T-helper 1 cell (primary cell): ENCODE results near the gene ARMH1.

ENCODE experiments used
- DNase-seq, 5 donors: peaks; one replicate each; pipeline ENCODE4 v3.0.0-alpha.2; 2012 to 2020
- total RNA-seq, 4 donors: gene quantifications; one replicate each; lab custom pipeline; 2026; lab: John Stamatoyannopoulos, UW

Gene ARMH1
- total RNA-seq = 20.2 to 33.4 (median 25.0) reads per million in 4 donors

DNA sequence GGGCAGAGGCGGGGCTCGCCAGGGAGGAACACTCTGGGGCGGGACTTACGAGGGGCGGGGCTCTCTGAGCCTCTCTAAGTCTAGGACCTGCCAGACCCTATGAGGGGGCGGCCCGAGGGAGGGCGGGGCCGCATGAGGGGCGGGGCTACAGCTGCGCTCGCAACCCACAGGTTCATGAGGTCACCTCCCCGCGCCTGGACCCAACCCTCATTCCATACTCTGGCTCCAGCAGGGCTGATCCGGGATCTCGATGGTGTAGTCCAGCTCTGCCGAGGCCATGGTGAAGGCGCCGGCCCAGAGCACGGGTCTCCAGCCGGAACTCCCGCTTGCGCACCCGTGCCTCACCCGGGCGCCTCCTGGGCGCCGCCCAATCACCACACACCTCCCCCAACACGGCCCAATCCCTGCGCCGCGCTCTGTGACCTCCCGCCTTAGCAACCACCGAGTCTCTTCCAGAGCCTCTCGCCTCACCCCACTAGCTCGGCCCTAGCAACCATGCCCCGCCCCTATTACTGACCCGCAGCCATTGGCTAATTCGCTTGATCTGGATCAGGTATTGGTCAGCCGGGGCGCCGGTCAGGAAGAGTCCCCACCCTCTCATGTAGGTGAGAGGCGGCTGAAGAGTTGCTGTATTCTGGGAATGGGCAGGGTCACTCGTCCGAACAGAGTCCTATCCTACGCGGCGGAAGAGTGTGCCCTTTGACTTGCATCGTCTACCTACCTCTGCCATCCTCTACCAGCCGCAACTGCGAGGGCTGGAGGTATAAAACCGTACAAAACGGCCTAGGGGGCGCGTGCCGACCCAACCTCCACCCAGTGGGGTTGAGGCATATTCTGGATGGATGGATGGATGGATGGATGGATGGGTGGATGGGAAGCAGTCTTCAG lies at the start of gene ARMH1, which contains the start of gene TMEM53:
ARMH1 (plus strand) TSS at position 602 of the 888 bp plus-strand sequence. CDS start 14,984 bp downstream, outside the sequence.
TMEM53 (minus strand) TSS at position 369 of the 888 bp plus-strand sequence; CDS start at position 279, 90 bp downstream.
- DNase-seq = peak; percentile 88 to 99 (median 93)

DNA sequence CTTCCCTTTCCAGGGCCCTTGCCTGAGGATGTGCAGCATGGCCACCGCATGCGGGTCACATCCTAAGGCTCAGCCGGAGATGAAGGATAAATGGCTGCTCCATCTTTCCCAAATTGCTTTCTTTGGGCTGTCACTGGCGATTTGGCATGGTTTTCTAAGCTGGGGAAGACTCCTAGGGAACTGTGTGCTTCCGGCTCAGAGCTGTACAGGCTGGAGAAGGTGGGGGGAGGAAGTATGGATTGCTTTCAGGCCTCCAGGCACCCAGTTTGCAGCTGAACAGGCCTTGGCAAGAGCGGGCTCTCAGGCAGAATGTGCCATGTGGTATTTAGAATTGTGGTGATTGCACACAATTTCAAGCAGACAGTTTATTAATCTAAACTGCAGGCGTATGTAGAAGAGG lies 49.2 kb upstream of the ARMH1 start:
- no peak for DNase-seq

DNA sequence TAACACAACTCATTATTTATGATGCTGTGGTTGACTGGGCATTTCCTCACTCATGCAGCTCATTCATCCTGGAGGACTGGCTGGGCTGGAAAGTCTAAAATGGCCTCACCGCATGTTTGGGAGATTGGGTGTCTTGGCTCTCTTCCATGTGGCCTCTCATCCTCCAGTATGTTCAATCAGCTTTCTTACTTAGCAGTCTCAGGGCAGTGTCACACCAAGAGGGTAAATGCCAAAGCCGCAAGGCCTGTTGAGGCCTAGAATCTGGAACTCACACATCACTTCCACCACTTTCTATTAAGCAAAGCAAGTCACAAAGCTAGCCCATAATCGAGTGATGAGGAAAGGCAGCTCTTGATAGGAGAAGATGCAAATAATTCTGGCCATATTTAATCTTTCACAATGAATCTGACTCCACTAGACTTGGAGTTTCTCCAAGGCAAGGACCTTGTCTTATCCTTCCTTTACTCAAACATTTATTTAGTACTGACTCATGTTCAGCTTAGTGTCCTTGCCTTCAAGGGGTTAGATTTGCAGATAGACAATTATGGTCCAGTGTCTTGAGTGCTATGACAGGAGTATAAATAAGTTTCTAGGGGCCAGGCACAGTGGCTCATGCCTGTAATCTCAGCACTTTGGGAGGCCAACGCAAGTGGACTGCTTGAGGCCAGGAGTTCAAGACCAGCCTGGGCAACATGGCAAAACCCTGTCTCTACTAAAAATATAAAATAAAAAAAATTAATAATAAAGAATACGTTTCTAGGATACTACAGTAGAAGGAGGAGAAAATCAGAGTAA lies 45.4 kb upstream of the ARMH1 start:
- DNase-seq = no peak

DNA sequence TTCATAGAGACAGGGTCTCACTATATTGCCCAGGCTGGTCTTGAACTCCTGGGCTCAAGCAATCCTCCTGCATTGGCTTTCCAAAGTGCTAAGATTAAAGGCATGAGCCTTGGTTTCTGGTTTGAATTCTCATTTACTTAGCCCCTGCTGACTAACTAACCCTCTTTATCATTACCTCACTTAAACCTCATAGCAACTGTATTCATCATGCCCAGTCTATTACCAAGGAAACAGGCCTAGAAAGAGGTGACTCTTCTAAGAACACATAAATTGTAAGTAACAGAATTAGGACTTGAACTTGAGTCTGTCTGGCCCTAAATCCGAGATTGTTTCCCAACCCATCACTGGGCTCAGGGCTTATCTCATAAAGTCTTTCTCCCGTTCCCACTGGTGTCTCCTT lies 44.4 kb upstream of the ARMH1 start:
- DNase-seq = no peak

DNA sequence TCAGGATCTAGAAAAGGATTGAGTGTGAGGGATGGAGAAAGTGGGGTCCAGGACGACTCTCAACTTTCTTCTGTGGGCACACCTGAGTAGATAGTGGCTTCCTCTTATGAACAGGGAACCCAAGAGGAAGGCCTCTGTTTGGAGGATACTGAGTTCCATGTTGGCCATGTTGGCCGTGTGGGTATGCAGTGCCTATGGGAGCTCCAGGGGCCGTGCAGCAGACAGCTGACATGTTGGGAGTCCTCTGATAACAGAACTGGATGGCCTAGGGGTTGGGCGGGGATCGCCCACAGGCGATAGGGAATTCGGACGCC lies 43.2 kb upstream of the ARMH1 start:
- no peak for DNase-seq

DNA sequence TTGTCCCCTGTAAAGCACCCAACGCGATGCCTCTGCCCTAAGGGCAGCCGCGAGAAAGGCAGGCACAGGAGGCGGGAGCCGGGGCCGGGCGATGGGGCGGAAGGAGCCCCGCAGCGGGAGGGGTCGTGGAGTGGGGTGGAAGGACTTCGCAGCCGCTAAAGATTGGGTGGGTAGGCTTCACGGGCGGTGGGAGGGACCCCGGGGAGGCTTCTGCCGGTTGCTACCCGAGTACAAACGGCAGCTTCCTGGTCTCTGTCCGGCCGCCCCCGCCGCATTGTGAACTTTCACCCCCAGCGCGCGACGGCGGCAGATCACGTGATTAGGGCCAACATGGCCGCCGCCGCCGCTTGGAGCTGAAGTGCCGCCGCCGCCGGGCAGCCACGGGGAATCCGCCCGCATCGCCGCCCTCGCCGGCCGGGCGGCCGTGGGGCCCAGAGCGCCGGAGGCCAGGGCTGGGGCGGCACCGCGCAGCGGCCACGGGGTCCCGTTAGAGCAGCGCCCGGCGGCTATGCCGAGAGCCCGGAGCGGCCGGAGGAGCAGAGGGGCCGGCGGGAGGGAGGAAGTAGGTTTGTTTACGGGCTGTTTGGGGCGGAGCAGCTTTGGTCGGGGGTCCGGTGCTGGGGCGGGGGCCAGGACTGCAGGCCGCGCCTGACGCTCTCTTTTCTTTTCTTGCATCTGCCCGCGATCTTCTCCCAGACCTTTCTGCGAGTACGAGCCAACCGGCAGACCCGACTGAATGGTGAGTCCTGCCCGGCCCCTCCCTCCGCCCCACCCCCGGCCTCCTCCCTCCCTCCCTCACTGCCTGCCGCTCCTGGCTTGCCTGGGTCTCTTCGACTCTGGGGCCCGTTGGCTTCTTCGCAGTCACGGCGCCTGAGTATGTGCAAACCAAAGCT lies 42.6 kb upstream of the ARMH1 start:
- peak; percentile 75 to 91 (median 84) for DNase-seq

DNA sequence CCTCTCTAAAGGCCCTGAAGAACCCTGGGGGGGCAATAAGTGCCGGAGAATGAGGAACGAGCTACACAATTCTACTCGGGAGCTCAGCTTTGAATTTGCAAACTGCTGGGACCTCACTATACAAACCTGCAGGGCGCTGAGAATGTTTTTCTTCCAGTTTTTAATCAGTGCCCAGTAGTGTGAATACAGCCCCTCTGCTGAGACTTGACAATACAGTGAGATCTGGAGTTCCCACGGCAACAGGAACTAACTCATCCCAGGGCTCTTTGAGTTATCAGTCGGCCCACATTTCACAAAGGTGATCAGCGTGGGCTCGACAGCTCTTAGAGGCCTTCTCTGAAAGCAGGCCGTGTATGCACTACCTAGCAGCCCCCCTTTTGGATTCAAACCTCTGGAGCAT lies 41.9 kb upstream of the ARMH1 start:
- no peak for DNase-seq

DNA sequence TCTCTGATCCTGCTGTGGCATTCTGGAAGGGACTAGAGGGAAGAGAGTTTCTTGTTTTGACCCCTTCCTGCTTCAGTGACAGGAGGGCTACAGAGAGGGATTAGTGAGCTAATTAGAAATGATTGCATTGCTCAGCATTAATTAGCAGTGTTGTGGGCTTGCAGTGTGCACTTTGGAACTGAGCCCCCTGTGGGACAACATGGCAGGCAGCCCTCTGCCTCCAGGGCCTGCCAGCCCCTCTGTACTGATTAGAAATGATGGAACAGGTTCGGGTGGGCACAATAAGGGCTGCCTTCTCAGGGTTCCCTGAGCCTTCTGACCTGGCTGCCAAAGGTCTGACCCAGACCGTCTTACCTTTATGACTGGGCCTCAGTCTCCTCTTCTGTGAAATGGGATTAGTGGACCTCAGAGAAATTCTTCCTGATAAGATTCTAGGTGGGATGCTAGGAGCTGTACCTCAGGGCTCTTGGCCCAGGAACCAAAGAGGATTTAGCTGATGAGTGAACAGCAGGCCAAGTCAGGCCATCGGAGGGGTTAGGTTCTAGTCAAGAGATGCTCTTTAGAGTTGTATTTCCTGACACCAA lies 39.8 kb upstream of the ARMH1 start:
- DNase-seq = no peak

DNA sequence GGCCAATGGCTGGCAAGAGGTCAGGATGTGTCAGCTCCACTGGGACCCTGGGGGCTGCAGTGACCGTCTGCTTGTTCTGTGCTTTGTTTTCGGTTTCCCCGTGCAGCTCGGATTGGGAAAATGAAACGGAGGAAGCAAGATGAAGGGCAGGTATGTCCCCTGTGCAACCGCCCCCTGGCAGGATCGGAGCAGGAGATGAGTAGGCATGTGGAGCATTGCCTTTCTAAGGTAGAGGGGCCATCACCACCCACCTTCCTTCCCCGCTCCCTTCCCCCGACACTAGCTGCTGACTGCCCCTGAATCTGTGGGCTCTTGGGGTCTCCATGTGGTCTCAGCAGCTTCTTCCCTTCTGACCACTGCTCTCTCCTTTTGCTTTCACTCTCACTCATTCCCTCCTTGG lies 39.1 kb upstream of the ARMH1 start:
- no peak for DNase-seq

DNA sequence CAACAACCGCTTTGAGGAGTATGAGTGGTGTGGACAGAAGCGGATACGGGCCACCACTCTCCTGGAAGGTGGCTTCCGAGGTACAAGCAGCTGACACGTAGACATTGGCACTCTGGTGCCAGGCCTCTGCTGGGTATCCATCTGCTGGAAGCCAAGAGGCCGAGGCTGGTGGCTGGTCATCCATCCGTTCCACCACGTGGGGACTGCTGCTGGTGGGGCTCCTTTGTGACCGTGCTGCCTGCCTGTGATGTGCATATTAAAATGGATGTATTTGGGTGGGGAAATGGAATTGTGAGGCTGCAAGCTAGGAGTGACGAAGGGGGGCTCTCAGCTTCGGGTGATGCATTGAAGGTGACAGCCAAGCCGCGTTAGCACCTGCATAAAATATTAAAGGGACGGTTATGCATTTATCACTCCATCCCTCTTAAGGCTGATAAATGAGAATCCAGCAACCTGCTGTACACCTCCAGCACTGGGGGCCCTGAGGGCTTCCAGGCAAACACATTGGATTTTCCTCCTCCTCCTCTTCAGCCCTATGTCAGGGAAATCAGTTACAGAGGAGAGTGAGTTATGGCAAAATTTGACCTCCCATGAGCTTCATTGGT lies 38.3 kb upstream of the ARMH1 start:
- no peak for DNase-seq

DNA sequence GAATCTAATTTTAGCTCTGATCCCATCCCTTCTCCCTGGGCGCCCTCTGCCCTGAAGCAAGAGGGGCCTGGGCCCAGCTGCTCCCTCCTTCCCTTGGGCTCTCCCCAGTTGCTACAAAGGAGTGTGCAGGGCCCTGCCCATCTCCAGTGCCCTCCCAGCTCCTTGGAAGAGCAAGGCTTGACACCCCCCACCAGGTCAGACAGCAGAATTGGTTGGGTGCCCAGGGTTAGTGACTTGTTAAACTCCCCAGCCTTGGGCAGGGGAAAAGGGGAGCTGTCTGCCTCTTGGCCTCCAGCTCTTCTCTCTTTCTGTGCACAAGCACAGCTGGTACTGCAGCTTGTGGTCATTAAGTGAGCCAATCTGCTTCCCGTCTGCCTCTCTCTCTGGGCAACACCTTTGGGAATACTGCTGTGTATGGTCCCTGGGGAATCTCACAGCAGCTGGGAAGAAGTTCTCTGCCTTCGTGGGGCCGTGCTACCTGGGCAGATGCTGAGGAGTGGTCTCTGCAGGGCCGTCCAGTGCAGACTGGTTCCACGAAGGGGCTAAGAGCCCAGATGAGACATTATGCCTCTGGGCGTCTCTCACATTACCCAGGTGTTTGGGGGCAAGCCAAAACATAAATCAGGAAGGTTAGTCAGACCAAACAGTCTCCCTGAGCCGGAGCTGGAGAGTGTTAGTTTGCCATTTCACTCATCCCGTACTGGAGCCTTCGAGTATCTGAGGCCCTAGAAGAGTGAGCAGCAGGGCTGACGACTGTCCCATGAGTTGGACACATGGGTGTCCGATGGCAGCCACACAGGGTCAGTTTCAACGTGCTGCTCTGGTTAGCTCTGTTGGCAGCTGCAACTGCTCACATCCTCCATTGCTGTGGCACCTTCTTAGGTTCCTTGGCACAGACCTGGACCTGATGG lies 37.6 kb upstream of the ARMH1 start:
- no peak for DNase-seq

DNA sequence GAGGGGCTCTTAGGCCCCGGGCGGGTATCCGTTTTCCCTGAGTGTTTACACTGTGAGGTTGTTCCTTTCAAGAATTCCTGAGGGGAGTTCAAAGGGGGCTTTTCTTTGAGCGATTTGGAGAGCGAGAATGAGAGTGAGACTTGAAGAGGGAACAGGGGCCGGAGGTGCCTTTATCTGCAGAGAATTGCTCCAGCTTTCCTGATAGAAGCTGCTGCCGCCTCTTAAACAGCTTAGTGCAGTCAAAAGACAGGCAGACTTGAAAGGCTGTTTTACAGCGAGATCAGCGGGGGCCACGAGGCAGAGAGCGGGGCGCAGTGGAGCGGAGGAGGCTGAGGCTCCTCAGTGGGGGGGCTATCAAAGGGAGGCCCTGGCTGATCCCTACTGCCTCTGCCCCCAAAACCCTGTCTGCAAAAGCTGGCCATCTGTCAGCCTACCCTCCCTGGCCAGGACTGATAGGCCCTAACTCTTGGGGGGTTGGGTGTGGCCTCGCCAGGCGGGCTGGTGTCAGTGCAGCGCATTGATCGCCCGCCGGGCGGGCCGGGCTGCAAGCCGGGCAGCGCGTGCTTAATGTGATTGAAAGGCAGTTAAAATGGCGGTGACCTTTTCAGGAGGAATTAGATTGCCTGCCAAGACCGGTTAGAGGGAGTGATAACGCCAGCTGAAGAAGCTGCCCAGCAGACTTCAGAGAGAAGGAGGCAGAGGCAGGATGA lies 36.7 kb upstream of the ARMH1 start:
- DNase-seq = no peak

DNA sequence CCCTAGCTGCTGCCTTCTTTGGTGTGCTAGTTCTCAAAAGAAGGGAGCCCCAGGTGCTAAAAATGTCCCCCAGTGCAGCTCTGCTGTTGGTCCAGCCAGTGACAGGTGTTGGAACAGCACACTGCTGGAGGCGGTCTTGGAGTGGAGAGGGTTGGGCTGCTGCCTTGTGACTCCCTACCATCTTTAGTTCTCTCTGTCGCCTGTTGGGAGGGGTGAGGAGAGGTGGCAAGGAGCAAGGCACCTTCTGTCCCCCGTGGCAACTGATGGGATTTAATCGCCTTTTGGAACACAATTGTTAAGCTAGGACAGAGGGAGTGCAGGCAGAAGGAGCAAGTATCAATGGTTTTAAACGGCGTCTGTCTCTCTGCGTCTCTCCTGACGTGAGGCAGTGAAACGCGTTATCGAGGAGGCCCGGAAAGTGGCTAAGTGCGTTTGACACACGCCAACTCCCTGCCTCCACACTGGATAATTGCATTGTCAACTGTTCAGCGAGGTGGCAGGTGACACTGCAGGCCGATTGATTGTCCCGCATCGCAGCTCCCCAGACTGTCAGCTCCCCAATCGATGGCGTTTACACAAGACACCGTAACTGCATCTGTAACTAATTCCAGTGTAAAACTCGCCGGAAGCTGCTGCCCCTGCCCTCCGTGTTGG lies 34.2 kb upstream of the ARMH1 start:
- no peak for DNase-seq

DNA sequence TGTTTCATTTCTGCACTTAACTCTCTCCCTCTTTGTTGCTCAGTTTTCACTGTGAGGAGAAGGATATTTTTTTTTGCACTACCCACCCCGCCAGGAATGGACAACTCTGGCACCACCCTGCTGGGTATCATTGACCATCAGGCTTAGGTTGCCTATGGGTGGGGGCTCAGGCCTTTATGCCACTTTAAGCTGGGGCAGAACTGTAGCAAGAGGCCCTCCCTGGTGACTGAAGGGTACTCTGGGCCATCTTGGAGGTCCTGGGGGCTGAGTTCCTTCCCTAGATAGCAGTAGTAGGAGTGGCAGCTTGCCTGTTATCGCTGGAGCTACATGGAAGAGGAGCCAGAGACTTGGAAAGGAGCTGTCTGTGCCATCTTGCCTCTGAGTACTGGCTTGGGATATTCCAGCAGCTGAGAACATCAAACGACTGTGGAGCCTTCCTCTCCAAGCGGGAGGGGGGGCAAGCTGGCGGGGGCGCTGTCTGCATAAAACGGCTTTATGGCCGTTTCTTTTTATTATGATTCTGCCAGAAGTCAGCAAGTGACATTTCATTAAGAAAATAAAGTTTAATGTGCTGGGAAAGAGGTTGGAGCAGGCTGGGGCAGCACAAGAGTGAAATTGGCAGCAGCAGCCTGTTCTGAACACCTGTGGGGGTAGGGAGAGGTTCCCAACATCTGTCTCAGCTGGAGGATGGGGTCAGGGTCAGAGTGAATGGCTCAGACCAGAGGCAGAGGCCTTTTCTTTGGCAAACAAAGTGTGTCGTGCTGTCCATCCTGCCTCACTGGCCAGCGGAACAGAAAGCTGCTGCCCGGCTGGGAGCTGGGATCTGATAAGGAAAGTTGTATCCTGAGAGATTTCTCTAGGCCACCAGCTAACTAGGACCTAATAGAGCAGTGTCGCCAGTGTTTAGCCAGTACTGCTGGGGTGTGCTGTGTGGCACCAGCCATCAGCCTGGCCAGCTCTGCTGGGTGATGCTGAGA lies 33.1 kb upstream of the ARMH1 start:
- DNase-seq = no peak

DNA sequence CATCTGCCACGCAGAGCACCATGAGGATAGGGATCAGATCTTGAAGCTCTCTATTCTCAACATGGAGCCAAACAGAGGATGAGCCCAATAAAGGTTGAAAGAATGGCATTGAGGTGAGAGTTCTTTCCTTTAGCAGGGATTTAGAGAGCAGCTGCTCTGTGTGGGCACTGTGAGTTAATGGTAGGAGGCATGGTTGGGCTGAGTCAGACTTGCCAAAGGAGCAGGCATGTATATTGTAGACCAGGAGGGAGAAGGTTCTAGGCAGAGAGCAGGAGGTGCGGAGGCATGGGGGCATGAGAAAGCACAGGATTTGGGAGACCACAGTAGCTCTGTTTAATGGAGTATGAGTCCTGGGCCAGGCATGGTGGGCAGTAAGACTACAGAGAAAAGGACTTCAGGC lies 32.3 kb upstream of the ARMH1 start:
- DNase-seq = no peak

DNA sequence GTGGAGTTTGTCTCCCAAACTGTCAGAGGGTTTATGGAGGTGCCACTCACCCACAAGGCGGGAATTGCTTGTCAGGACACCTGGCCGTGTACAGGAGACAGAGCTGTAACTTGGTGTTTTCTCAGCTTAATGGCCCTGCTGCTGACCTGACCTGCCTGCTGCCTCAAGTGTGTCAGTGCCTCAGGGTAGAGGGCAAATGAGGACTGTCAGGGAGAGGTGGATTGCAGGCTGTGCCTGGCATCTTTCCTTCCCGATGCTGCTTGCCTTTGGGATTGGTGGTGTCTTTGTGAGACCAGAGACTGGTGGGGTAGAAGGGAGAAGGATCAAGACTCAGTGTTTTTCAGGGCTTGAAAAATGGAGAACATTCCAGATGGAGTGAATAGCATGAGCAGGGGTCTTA lies 31.6 kb upstream of the ARMH1 start:
- no peak for DNase-seq

DNA sequence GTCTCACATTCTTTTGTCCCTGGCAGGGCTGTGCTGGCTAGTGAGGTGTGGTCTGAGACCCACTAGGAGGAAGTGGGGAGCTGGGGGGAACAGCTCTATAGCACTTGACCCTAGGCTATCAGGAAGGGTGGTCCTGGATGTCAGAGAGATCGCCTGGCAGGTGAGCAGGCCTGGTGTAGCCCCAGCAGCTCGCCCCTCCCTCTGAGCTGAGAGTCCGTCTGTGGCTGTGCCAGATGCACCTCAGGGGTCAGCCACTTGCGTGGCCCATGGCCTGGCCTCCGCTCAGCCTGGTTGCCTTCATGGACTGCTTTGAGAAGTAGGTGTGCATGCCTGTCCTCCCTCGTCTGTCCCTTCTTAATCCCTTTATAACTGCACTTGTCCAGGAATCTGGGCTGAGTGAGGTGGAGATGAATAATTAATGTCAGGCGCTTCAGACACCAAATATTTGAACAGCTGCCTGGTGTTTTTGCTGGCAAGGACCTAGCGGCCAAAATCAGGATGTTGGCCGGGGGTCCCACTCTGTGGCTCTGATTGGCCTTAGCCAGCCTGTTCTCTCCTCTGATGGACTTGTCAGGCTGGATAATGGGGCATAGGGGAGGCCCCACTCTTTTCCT lies 30.7 kb upstream of the ARMH1 start:
- DNase-seq = no peak

DNA sequence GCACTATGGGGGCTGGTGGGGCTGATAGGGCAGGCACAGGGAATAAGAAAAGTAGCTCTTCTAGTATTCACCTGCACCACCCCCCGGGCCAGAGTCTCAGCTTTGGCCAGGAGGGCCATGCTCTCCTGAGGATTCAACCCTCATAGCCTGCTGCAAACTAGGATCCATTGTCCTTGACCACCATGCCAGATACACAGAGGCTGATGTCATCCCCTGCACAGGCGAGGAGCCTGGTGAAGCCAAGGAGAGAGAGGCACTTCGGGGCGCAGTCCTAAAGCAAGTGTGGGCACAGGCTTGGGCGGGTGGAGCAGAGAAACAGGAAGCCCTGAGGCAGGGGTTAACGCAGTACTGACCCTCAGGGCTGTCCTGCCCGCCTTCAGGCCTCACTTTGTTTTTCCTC lies 29.7 kb upstream of the ARMH1 start:
- DNase-seq = no peak
